ENCODE measurements around the gene SNN. TPM values are rescaled to one million over a fixed set of nuclear protein-coding genes. Genes with fewer than 3 reads are reported as not detected.

Gene SNN
- total RNA-seq, 1 donor from 2014 or later, result 143 TPM

GRCh38 chr16:11699234-11699894, 31.1 kb downstream of the SNN start:
- no peak for DNase-seq

- no peak for DNase-seq
Observed at GRCh38 chr16:11700264-11701029, 32.2 kb downstream of the SNN start.

GRCh38 chr16:11705311-11706025, 37.2 kb downstream of the SNN start:
- DNase-seq, result no peak

- DNase-seq, result no peak
Observed at GRCh38 chr16:11706180-11706742, 38.0 kb downstream of the SNN start.

- no peak for DNase-seq
Observed at GRCh38 chr16:11707679-11708197, 39.5 kb downstream of the SNN start.

GRCh38 chr16:11708421-11708820, 40.2 kb downstream of the SNN start:
- no peak for DNase-seq

- DNase-seq, result no peak
Observed at GRCh38 chr16:11711662-11712061, 43.4 kb downstream of the SNN start.

GRCh38 chr16:11712122-11712521, 43.9 kb downstream of the SNN start:
- DNase-seq, result no peak

GRCh38 chr16:11715246-11715947, 47.1 kb downstream of the SNN start:
- no peak for DNase-seq

- no peak for DNase-seq
Observed at GRCh38 chr16:11716336-11716735, 48.1 kb downstream of the SNN start.

GRCh38 chr16:11717811-11718210, 49.6 kb downstream of the SNN start:
- no peak for DNase-seq

GRCh38 chr16:11719171-11719570, 50.9 kb downstream of the SNN start:
- DNase-seq, result no peak

GRCh38 chr16:11719762-11720161, 51.5 kb downstream of the SNN start:
- DNase-seq, result no peak

- DNase-seq, result no peak
Observed at GRCh38 chr16:11721781-11722467, 53.7 kb downstream of the SNN start.

GRCh38 chr16:11722468-11722808, 54.2 kb downstream of the SNN start:
- DNase-seq, result no peak

- DNase-seq, result no peak
Observed at GRCh38 chr16:11725457-11725856, 57.2 kb downstream of the SNN start.

GRCh38 chr16:11726008-11726407, 57.8 kb downstream of the SNN start:
- DNase-seq, result no peak

- DNase-seq, result no peak
Observed at GRCh38 chr16:11727796-11728543, 59.7 kb downstream of the SNN start.
